ENCODE data around the gene SSH3.

DNA sequence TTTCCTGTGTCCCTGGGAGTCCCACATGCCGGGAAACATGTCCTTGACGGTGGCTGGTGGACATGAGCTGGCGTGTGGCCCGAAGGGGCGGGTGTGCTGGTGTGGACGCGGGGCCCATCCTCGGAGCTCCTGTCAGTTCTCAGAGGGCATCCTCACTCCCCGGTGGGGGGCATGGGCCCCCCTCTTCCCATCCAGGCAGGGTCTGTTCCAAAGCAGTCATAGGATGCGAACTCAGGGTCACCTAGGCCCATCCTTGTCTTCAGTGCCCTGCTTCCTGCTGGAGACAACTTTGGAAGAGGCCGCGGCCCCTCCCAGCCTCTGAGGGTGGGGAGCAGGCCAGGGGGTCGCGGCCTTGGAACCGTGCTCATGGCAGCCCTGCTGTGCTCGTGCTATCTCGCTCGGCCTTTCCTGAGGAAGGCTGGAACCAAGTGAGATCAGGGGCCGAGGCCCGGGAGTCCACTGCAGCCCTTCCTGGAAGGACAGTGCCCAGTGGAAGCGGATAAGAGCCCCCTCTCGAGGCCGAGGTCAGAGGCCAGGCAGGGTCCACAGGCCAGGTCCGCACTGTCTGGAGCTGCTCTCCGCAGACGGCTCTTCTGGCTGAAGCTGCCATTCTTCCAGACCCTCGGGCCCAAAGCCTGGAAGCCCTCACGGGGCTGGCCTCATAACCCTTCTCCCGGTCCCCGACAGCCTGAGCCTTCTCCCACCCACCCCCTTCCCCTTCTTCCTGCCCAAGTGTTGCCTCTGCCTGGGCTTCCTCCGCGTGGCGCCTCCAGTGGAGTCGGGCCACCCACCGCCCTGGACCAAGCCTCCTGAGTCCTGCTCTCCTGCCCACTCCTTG is 28.3 kb upstream of the SSH3 start:
- TF ChIP-seq, protein P1, sequence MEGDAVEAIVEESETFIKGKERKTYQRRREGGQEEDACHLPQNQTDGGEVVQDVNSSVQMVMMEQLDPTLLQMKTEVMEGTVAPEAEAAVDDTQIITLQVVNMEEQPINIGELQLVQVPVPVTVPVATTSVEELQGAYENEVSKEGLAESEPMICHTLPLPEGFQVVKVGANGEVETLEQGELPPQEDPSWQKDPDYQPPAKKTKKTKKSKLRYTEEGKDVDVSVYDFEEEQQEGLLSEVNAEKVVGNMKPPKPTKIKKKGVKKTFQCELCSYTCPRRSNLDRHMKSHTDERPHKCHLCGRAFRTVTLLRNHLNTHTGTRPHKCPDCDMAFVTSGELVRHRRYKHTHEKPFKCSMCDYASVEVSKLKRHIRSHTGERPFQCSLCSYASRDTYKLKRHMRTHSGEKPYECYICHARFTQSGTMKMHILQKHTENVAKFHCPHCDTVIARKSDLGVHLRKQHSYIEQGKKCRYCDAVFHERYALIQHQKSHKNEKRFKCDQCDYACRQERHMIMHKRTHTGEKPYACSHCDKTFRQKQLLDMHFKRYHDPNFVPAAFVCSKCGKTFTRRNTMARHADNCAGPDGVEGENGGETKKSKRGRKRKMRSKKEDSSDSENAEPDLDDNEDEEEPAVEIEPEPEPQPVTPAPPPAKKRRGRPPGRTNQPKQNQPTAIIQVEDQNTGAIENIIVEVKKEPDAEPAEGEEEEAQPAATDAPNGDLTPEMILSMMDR (IDR thresholded peaks at IDR 0.05) = no peak
- TF ChIP-seq POLR2A (IDR thresholded peaks at IDR 0.05) = no peak
